ENCODE measurements around the gene IMPACT. TPM values are rescaled to one million over a fixed set of nuclear protein-coding genes. Genes with fewer than 3 reads are reported as not detected.

The IMPACT gene
- total RNA-seq, 2 experiments from 2014 or later, result 15.4 to 18.3 TPM

GRCh38 chr18:24499814-24500213 is 73.3 kb downstream of the IMPACT start:
- DNase-seq (no peak), ATAC-seq (no peak)
- Mint-ChIP-seq H3K4me1 (no peaks in the 10 kb centered on the region), H3K27ac (no peak overlapping the region), H3K27me3 (peaks cover 4% of the 10 kb centered on the region), H3K9me3 (ENCODE audit: low read depth) (no peaks in the 10 kb centered on the region), H3K36me3 (ENCODE audit: low read depth) (no peaks in the 10 kb centered on the region), H3K4me3 (no peak overlapping the region)
- intact Hi-C loops (cut with DNase I, micrococcal nuclease), result no loop called here
- POLR2A ChIA-PET, result interaction anchor here (0.6 kb wide), 1 partner anchor 24 kb away, joined by 4 read pairs; no protein-coding TSS in a partner anchor
- CTCF ChIA-PET, result interaction anchor here (1.4 to 3.8 kb wide), 3 partner anchors 11 to 100 kb away, joined by 3 to 22 read pairs (median 4); no protein-coding TSS in a partner anchor

- Mint-ChIP-seq H3K9me3 (ENCODE audit: low read depth) (no peaks in the 10 kb centered on the region), H3K36me3 (ENCODE audit: low read depth) (no peaks in the 10 kb centered on the region), H3K27ac (no peak overlapping the region), H3K4me1 (no peaks in the 10 kb centered on the region), H3K4me3 (no peak overlapping the region), H3K27me3 (peaks cover 4% of the 10 kb centered on the region)
- CTCF ChIA-PET, result interaction anchor here (0.7 to 3.8 kb wide), 4 partner anchors 12 to 1782 kb away, joined by 3 to 22 read pairs (median 4); no protein-coding TSS in a partner anchor
- intact Hi-C loops (cut with DNase I, micrococcal nuclease), result no loop called here
- POLR2A ChIA-PET, result no interaction called here
- peak; percentile 26 for ATAC-seq
- no peak for DNase-seq
These were observed 73.7 kb downstream of the IMPACT start for GRCh38 chr18:24500217-24500616.

GRCh38 chr18:24500766-24501165 is 74.3 kb downstream of the IMPACT start:
- H3K36me3 Mint-ChIP-seq (ENCODE audit: low read depth), result no peaks in the 10 kb centered on the region
- DNase-seq (no peak), ATAC-seq (no peak)
- H3K27me3 Mint-ChIP-seq, result peaks cover 4% of the 10 kb centered on the region
- H3K27ac Mint-ChIP-seq, result no peak overlapping the region
- no peak overlapping the region for H3K4me3 Mint-ChIP-seq
- H3K4me1 Mint-ChIP-seq, result no peaks in the 10 kb centered on the region
- ChIA-PET POLR2A (no interaction called here), CTCF (interaction anchor here (0.7 to 1.4 kb wide), 2 partner anchors 99 to 1782 kb away, joined by 3 read pairs; no protein-coding TSS in a partner anchor)
- no peaks in the 10 kb centered on the region for H3K9me3 Mint-ChIP-seq (ENCODE audit: low read depth)
- intact Hi-C loops (cut with DNase I, micrococcal nuclease), result no loop called here

- CTCF ChIA-PET, result interaction anchor here (1.0 to 1.4 kb wide), 4 partner anchors 8 to 143 kb away, joined by 3 to 6 read pairs (median 4); no protein-coding TSS in a partner anchor
- Mint-ChIP-seq H3K27me3 (peaks cover 2% of the 10 kb centered on the region), H3K27ac (no peak overlapping the region)
These were observed 76.4 kb downstream of the IMPACT start for GRCh38 chr18:24502667-24503523.

More at GRCh38 chr18:24502667-24503523, 76.4 kb downstream of the IMPACT start:
- POLR2A ChIA-PET, result no interaction called here
- Mint-ChIP-seq H3K9me3 (ENCODE audit: low read depth) (no peaks in the 10 kb centered on the region), H3K4me1 (no peaks in the 10 kb centered on the region), H3K4me3 (no peak overlapping the region), H3K36me3 (ENCODE audit: low read depth) (no peaks in the 10 kb centered on the region)
- DNase-seq (no peak), ATAC-seq (no peak)
- intact Hi-C loops (cut with DNase I, micrococcal nuclease), result no loop called here

Other genes with a start within 250 kb of the IMPACT start
- gene OSBPL1A, start 28.8 kb upstream of the IMPACT start, total RNA-seq, result 1 to 10 TPM; 2.9 to 3.4 TPM
- gene HRH4, start 34.0 kb downstream of the IMPACT start, total RNA-seq, result under 1 TPM; 0.16 to 0.26 TPM

Data from activated CD4-positive, alpha-beta T cell treated with anti-CD3 and anti-CD28 coated beads for 36 hours (primary cell).